GM12878 (cell line): ENCODE results near the gene CBS.
"Not testable (repeated sequence)": the region's sequence is repeated elsewhere in the genome, so short reads cannot be mapped to it uniquely, and the experiment has no call there.

ENCODE experiments used
- CBX5 ChIP-seq: sonication (generic); IDR thresholded peaks from 2 replicates; pipeline ENCODE4 v1.6.1; 2016; ENCODE audit warnings: low read depth, moderate library complexity, mild to moderate bottlenecking, inconsistent platforms
- CTCF ChIP-seq, 3 experiments: IDR thresholded peaks in 2 of 3; conservative IDR thresholded peaks in 1 of 3; 2 replicates each; pipeline ENCODE4 v1.5.1; 2011; ENCODE audit warnings: low read depth in 3 of 3, low read length in 3 of 3, mild to moderate bottlenecking in 3 of 3, control low read depth in 2 of 3, moderate library complexity in 2 of 3, inconsistent platforms in 1 of 3, mixed read lengths in 1 of 3; ENCODE audit not compliant: control insufficient read depth in 2 of 3, insufficient read depth in 1 of 3; ENCODE audit errors: extremely low read depth in 1 of 3
- RCOR1 ChIP-seq: conservative IDR thresholded peaks from 2 replicates; pipeline ENCODE4 v1.6.1; 2012; ENCODE audit warnings: low read depth, low read length, improper control_type of control experiment
- TF ChIP-seq, protein P1 (sequence below): IDR thresholded peaks from 2 replicates; pipeline ENCODE4 v1.6.1; 2011; ENCODE audit warnings: low read depth, mild to moderate bottlenecking, low read length, moderate library complexity, borderline replicate concordance; ENCODE audit errors: extremely low read depth
- TF ChIP-seq, protein P2 (sequence below): IDR thresholded peaks from 2 replicates; pipeline ENCODE4 v1.6.1; 2012; ENCODE audit warnings: low read depth, low read length, improper control_type of control experiment

GRCh38 chr21:43108177-43108576 lies 32.5 kb upstream of the CBS start:
- not testable (repeated sequence) for TF ChIP-seq CBX5; CTCF (IDR thresholded peaks at IDR 0.05 in 2 of 3, conservative IDR thresholded peaks at IDR 0.05 in 1 of 3; ENCODE audit: control insufficient read depth in 2 of 3, extremely low read depth in 1 of 3, insufficient read depth in 1 of 3, low read depth in 3 of 3, low read length in 3 of 3); RCOR1
- TF ChIP-seq, protein P1, sequence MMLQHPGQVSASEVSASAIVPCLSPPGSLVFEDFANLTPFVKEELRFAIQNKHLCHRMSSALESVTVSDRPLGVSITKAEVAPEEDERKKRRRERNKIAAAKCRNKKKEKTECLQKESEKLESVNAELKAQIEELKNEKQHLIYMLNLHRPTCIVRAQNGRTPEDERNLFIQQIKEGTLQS, result not testable (repeated sequence)
- TF ChIP-seq, protein P2, sequence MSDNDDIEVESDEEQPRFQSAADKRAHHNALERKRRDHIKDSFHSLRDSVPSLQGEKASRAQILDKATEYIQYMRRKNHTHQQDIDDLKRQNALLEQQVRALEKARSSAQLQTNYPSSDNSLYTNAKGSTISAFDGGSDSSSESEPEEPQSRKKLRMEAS, result not testable (repeated sequence)
